HCT116 (cell line): Measurements from ENCODE around the gene SEC24D. TPM values are rescaled to one million over a fixed set of nuclear protein-coding genes. Genes with fewer than 3 reads are reported as not detected.

Source experiments
- ATAC-seq: fragments of 200-7000 bp; cut with Tn5 transposase; 2 replicates; pipeline ENCODE4 v1.9.1; 2020; ENCODE audit warnings: mild to moderate bottlenecking, moderate library complexity
- BruUV-seq: library from RNA; stranded (reverse); fragments of 400-500 nt; replicated peaks from 2 replicates; lab custom pipeline; 2021; lab: Mats Ljungman, UMichigan
- CTCF ChIA-PET: fragments of 300-600 bp; sonication (Branson Sonifier 250); formaldehyde crosslinking; loops from one replicate; lab custom pipeline; 2021; ENCODE audit warnings: antibody characterized with exemption; lab: Charles Lee
- POLR2A ChIA-PET: fragments of 300-600, 350-600 bp; sonication (Branson Sonifier 250); formaldehyde crosslinking; loops from one replicate; lab custom pipeline; 2021; ENCODE audit warnings: antibody characterized with exemption; lab: Charles Lee
- RAD21 ChIA-PET, 2 experiments: fragments of 300-600 bp; sonication (Branson Sonifier 250); formaldehyde crosslinking; loops; one replicate each; lab custom pipeline; 2023; ENCODE audit warnings: low total read pairs in 2 of 2; ENCODE audit not compliant: uncharacterized antibody in 2 of 2, unreplicated experiment in 2 of 2, low non-redundant PET in 1 of 2; lab: Charles Lee
- DNase-seq: peaks from one replicate; pipeline ENCODE4 v3.0.0-alpha.2; 2010; ENCODE audit warnings: low read depth, low spot score
- H2AFZ ChIP-seq: fragments of 200-600 bp; shearing (Covaris generic), sonication (generic); 2 replicates; pipeline ENCODE4 v1.6.1; 2017; ENCODE audit warnings: low read depth, mixed run types, mixed read lengths, antibody characterized with exemption, low read length; ENCODE audit not compliant: poor library complexity, severe bottlenecking
- H3K27ac ChIP-seq: 2 replicates; pipeline ENCODE4 v1.5.1; 2012; ENCODE audit warnings: low read depth, low read length
- H3K27me3 ChIP-seq: fragments of 200-600 bp; sonication (generic); 2 replicates; pipeline ENCODE4 v1.6.1; 2016; ENCODE audit warnings: mixed run types, low read length, mixed read lengths; ENCODE audit not compliant: insufficient read depth
- H3K36me3 ChIP-seq, 2 experiments: fragments of 200-500 bp in 1 of 2; fragments of 200-600 bp in 1 of 2; sonication (Bioruptor generic) in 1 of 2; sonication (generic) in 1 of 2; 2 replicates each; pipeline versions ENCODE4 v1.5.1 to v1.6.1; 2014 to 2016; ENCODE audit warnings: low read length in 2 of 2, inconsistent platforms in 1 of 2, mixed read lengths in 1 of 2, mixed run types in 1 of 2; ENCODE audit not compliant: insufficient read depth in 2 of 2, control insufficient read depth in 1 of 2
- H3K4me1 ChIP-seq, 2 experiments: fragments of 200-600 bp in 1 of 2; sonication (generic) in 1 of 2; 2 replicates each; pipeline versions ENCODE4 v1.5.1 to v1.6.1; 2012 to 2017; ENCODE audit warnings: low read length in 2 of 2, inconsistent platforms in 1 of 2, mild to moderate bottlenecking in 1 of 2, mixed read lengths in 1 of 2, mixed run types in 1 of 2, moderate library complexity in 1 of 2; ENCODE audit not compliant: insufficient read depth in 2 of 2, control insufficient read depth in 1 of 2
- H3K4me2 ChIP-seq: fragments of 200-600 bp; sonication (generic); 2 replicates; pipeline ENCODE4 v1.6.1; 2017; ENCODE audit warnings: mixed run types, low read length, mixed read lengths
- H3K4me3 ChIP-seq, 2 experiments: fragments of 200-600 bp in 1 of 2; sonication (generic) in 1 of 2; replicated peaks in 1 of 2; 2 replicates each; pipeline ENCODE4 v1.5.1; 2011 to 2016; ENCODE audit warnings: low read length in 2 of 2, control low read depth in 1 of 2, low read depth in 1 of 2, mild to moderate bottlenecking in 1 of 2, mixed read lengths in 1 of 2, mixed run types in 1 of 2
- H3K79me2 ChIP-seq: fragments of 200-600 bp; sonication (generic); 2 replicates; pipeline ENCODE4 v1.6.1; 2017; ENCODE audit warnings: mild to moderate bottlenecking, mixed run types, low read length, moderate library complexity, mixed read lengths; ENCODE audit not compliant: insufficient read depth
- H3K9ac ChIP-seq: fragments of 200-600 bp; sonication (generic); 2 replicates; pipeline ENCODE4 v1.6.1; 2016; ENCODE audit warnings: low read length, mixed read lengths
- H3K9me2 ChIP-seq: fragments of 200-600 bp; sonication (generic), shearing (Covaris generic); 2 replicates; pipeline ENCODE4 v1.6.1; 2017; ENCODE audit warnings: mixed run types, mild to moderate bottlenecking, moderate library complexity; ENCODE audit not compliant: insufficient read depth
- H3K9me3 ChIP-seq, 2 experiments: fragments of 200-500 bp in 1 of 2; fragments of 200-600 bp in 1 of 2; sonication (Bioruptor generic) in 1 of 2; sonication (generic) in 1 of 2; 2 replicates each; pipeline ENCODE4 v1.6.1; 2014 to 2017; ENCODE audit warnings: low read length in 2 of 2, mixed read lengths in 2 of 2, inconsistent platforms in 1 of 2, low read depth in 1 of 2, mild to moderate bottlenecking in 1 of 2, mixed run types in 1 of 2, moderate library complexity in 1 of 2; ENCODE audit not compliant: control insufficient read depth in 1 of 2, insufficient read depth in 1 of 2
- H4K20me1 ChIP-seq: fragments of 200-600 bp; sonication (generic), shearing (Covaris generic); 2 replicates; pipeline ENCODE4 v1.6.1; 2017; ENCODE audit warnings: mixed run types, mild to moderate bottlenecking, moderate library complexity; ENCODE audit not compliant: insufficient read depth
- CEBPB ChIP-seq: IDR thresholded peaks from 2 replicates; pipeline ENCODE4 v1.6.1; 2012; ENCODE audit warnings: low read depth
- TCF7L2 ChIP-seq: IDR thresholded peaks from 2 replicates; pipeline ENCODE4 v1.7.0; 2011; ENCODE audit warnings: borderline replicate concordance, inconsistent platforms; ENCODE audit not compliant: insufficient read depth, insufficient read length; ENCODE audit errors: extremely low read depth
- ZNF274 ChIP-seq: fragments of 200-500 bp; sonication (Bioruptor generic); IDR thresholded peaks from 2 replicates; pipeline ENCODE4 v1.6.1; 2014; ENCODE audit warnings: mild to moderate bottlenecking, low read depth, low read length, inconsistent platforms
- intact Hi-C: fragments of 100-400 bp; cut with micrococcal nuclease; formaldehyde crosslinking; loops from 2 replicates; pipeline ENCODE4 v1.10.0; 2022
- total RNA-seq: library from RNA; stranded (reverse); gene quantifications from one replicate; pipeline ENCODE4 v1.2.1, GENCODE V29; 2021; ENCODE audit not compliant: unreplicated experiment

Gene SEC24D
- total RNA-seq, 1 experiment from 2014 or later = 28.5 TPM

DNA sequence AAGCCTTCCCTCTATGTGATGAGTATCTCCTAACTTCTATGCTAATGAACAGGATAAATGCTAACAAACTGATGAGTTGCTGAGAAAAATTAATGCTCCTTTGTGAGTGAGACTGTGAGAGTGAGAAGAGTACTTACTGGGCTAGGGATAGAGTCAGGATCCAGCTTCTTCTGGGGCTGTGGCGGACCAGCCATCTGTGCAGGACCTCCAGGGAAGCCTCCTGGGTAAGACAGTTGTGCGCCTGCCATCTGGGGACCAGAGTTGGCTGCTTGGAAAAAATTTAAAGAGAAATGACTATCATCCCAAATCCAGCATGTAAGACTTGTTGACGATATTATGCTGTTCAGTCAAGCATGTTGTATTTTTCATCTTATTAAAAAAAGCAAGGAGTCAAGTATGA is 21.0 kb downstream of the SEC24D start:
- POLR2A ChIA-PET = no interaction called here

DNA sequence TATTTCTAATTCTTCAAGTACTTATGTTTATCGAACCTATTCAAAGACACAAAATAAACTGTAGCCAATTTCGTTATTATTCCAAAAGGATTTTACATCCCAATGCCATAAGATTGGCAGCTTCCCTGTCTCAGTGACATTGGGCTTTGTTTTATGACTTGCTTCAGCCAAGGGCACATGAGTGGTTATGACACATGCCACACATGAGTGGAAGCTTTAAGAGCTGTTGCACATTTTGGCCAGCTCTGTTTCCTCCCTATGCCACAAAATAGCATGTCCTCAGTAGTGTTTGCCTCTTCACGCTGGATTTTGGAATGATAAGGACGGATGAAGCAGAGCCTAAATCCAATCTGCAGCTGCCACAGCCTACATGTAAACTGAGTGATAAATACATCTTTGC is 21.9 kb downstream of the SEC24D start:
- ChIA-PET POLR2A (no interaction called here), CTCF (interaction anchor here (0.6 kb wide), 1 partner anchor 44 kb away, joined by 3 read pairs; no protein-coding TSS in a partner anchor), RAD21 (no interaction called here)
- H3K9me2 ChIP-seq = no peaks in the 10 kb centered on the region
- no peaks in the 10 kb centered on the region for H3K9me3 ChIP-seq
- H3K4me1 ChIP-seq = no peaks in the 10 kb centered on the region
- H3K4me2 ChIP-seq = no peak overlapping the region
- no peak overlapping the region for H3K4me3 ChIP-seq
- no peak overlapping the region for H3K27ac ChIP-seq
- ATAC-seq (no peak), DNase-seq (no peak)
- no TSS peak for BruUV-seq
- no peaks in the 10 kb centered on the region for H3K27me3 ChIP-seq
- intact Hi-C loops = no loop called here
- no peak overlapping the region for H2AFZ ChIP-seq
- TF ChIP-seq CEBPB = no peak
- TF ChIP-seq, all 23 proteins: peak for 0
- Histone ChIP-seq H4K20me1 (no peaks in the 10 kb centered on the region), H3K36me3 (peaks cover 8% of the 10 kb centered on the region in 2 experiments; a peak in 3 of 4 replicates), H3K9ac (no peak overlapping the region), H3K79me2 (no peaks in the 10 kb centered on the region)

More for the DNA sequence above, 21.0 kb downstream of the SEC24D start:
- Histone ChIP-seq H3K9me2 (no peaks in the 10 kb centered on the region), H4K20me1 (no peaks in the 10 kb centered on the region), H3K36me3 (peaks cover 8% of the 10 kb centered on the region in 2 experiments; a peak in 3 of 4 replicates), H3K79me2 (no peaks in the 10 kb centered on the region), H3K9me3 (no peaks in the 10 kb centered on the region), H3K4me2 (no peak overlapping the region), H3K4me1 (no peaks in the 10 kb centered on the region), H2AFZ (no peak overlapping the region), H3K27ac (no peak overlapping the region), H3K27me3 (no peaks in the 10 kb centered on the region), H3K9ac (no peak overlapping the region), H3K4me3 (no peak overlapping the region)
- no peak for ATAC-seq
- ChIA-PET RAD21 (no interaction called here), CTCF (no interaction called here)
- intact Hi-C loops = no loop called here
- no peak for DNase-seq
- BruUV-seq = no TSS peak
- TF ChIP-seq ZNF274 = no peak
- no peak for TF ChIP-seq TCF7L2
